ENCODE data around the gene NR1H2. TPM values are rescaled to one million over a fixed set of nuclear protein-coding genes. Genes with fewer than 3 reads are reported as not detected.

NR1H2 gene
- total RNA-seq, 2 donors from 2014 or later, result 113 to 138 TPM

DNA sequence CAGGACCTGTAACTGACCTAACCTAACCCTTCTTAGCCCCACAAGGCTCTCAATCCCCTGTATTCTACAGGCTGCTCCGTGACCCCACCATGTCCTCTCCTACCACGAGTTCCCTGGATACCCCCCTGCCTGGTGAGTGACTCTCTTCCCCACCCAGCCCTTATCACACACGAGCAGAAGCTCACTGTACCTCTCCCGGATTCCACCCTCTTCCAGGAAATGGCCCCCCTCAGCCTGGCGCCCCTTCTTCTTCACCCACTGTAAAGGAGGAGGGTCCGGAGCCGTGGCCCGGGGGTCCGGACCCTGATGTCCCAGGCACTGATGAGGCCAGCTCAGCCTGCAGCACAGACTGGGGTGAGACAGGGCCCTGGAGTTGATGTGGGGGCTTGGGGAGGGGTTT lies 1.3 kb downstream of the NR1H2 start:
- Histone ChIP-seq H3K9me3 (no peaks in the 10 kb centered on the region), H3K4me1 (ENCODE audit: control insufficient read depth in 1 of 2, low read depth in 2 of 2) (peaks cover 8 to 10% of the 10 kb centered on the region in 2 donors), H3K4me3 (no peak overlapping the region), H3K27ac (peak overlapping the region in 1 of 2 donors; percentile 41), H3K36me3 (peaks cover 46% of the 10 kb centered on the region), H3K27me3 (replicated peaks; ENCODE audit: insufficient read depth) (no peaks in the 10 kb centered on the region)
- DNase-seq (ENCODE audit: low spot score), result no peak
- ATAC-seq (ENCODE audit: insufficient number of reproducible peaks, low FRiP score, low read depth), result no peak
- TF ChIP-seq, protein P1, sequence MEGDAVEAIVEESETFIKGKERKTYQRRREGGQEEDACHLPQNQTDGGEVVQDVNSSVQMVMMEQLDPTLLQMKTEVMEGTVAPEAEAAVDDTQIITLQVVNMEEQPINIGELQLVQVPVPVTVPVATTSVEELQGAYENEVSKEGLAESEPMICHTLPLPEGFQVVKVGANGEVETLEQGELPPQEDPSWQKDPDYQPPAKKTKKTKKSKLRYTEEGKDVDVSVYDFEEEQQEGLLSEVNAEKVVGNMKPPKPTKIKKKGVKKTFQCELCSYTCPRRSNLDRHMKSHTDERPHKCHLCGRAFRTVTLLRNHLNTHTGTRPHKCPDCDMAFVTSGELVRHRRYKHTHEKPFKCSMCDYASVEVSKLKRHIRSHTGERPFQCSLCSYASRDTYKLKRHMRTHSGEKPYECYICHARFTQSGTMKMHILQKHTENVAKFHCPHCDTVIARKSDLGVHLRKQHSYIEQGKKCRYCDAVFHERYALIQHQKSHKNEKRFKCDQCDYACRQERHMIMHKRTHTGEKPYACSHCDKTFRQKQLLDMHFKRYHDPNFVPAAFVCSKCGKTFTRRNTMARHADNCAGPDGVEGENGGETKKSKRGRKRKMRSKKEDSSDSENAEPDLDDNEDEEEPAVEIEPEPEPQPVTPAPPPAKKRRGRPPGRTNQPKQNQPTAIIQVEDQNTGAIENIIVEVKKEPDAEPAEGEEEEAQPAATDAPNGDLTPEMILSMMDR (IDR thresholded peaks at IDR 0.05), result no peak

DNA sequence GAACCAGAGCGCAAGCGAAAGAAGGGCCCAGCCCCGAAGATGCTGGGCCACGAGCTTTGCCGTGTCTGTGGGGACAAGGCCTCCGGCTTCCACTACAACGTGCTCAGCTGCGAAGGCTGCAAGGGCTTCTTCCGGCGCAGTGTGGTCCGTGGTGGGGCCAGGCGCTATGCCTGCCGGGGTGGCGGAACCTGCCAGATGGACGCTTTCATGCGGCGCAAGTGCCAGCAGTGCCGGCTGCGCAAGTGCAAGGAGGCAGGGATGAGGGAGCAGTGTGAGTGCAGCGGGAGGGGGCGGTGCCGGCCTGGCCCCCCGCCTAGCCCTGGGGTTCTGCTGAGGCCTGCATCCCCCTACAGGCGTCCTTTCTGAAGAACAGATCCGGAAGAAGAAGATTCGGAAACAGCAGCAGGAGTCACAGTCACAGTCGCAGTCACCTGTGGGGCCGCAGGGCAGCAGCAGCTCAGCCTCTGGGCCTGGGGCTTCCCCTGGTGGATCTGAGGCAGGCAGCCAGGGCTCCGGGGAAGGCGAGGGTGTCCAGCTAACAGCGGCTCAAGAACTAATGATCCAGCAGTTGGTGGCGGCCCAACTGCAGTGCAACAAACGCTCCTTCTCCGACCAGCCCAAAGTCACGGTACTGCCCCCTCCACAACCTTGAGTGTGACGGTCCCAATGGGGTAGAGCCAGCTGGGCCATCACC lies 2.1 kb downstream of the NR1H2 start:
- ATAC-seq (ENCODE audit: insufficient number of reproducible peaks, low FRiP score, low read depth), result no peak
- TF ChIP-seq, protein P1 (IDR thresholded peaks at IDR 0.05), result no peak
- Histone ChIP-seq H3K27ac (no peak overlapping the region), H3K4me1 (ENCODE audit: control insufficient read depth in 1 of 2, low read depth in 2 of 2) (peaks cover 9 to 10% of the 10 kb centered on the region in 2 donors), H3K36me3 (peaks cover 48% of the 10 kb centered on the region), H3K27me3 (replicated peaks; ENCODE audit: insufficient read depth) (no peaks in the 10 kb centered on the region), H3K4me3 (no peak overlapping the region), H3K9me3 (no peaks in the 10 kb centered on the region)
- no peak for DNase-seq (ENCODE audit: low spot score)

DNA sequence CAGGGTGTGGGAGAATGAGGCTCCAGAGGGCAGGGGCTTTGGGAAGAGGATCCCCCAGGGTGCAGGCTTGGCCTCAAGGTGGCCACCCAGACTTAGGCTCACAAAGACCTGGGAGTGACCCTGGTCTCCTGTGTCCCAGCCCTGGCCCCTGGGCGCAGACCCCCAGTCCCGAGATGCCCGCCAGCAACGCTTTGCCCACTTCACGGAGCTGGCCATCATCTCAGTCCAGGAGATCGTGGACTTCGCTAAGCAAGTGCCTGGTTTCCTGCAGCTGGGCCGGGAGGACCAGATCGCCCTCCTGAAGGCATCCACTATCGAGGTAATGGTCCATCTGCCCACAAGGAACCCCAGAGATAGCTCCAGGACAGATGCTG lies 2.6 kb downstream of the NR1H2 start:
- H3K27ac ChIP-seq, result no peak overlapping the region
- ATAC-seq (ENCODE audit: insufficient number of reproducible peaks, low FRiP score, low read depth) (no peak), DNase-seq (ENCODE audit: low spot score) (no peak)
- no peaks in the 10 kb centered on the region for H3K9me3 ChIP-seq
- H3K4me3 ChIP-seq, result no peak overlapping the region
- H3K4me1 ChIP-seq (ENCODE audit: control insufficient read depth in 1 of 2, low read depth in 2 of 2), result peaks cover 10 to 13% of the 10 kb centered on the region in 2 donors
- peaks cover 48% of the 10 kb centered on the region for H3K36me3 ChIP-seq
- TF ChIP-seq, protein P1 (IDR thresholded peaks at IDR 0.05), result no peak
- H3K27me3 ChIP-seq (replicated peaks; ENCODE audit: insufficient read depth), result no peaks in the 10 kb centered on the region

DNA sequence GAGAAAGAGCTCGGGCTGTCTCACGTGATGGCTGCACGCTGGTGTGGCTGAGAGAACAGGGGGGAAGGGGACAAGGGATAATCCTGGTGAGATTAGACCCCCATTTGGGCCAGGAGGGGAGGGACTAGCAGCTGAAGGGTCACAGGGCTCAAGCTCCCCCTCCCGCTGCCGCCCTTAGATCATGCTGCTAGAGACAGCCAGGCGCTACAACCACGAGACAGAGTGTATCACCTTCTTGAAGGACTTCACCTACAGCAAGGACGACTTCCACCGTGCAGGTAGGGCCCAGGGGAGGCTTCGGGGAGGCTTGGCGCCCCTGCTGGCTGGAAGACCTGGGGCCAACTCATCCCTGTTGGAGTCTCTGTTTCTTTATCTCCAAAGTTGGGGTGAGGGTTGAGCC lies 3.3 kb downstream of the NR1H2 start:
- TF ChIP-seq, protein P1 (IDR thresholded peaks at IDR 0.05), result no peak
- Histone ChIP-seq H3K9me3 (no peaks in the 10 kb centered on the region), H3K4me3 (no peak overlapping the region), H3K4me1 (ENCODE audit: control insufficient read depth in 1 of 2, low read depth in 2 of 2) (peaks cover 10 to 13% of the 10 kb centered on the region in 2 donors), H3K36me3 (peaks cover 48% of the 10 kb centered on the region), H3K27ac (no peak overlapping the region), H3K27me3 (replicated peaks; ENCODE audit: insufficient read depth) (no peaks in the 10 kb centered on the region)
- ATAC-seq (ENCODE audit: insufficient number of reproducible peaks, low FRiP score, low read depth) (no peak), DNase-seq (ENCODE audit: low spot score) (no peak)

DNA sequence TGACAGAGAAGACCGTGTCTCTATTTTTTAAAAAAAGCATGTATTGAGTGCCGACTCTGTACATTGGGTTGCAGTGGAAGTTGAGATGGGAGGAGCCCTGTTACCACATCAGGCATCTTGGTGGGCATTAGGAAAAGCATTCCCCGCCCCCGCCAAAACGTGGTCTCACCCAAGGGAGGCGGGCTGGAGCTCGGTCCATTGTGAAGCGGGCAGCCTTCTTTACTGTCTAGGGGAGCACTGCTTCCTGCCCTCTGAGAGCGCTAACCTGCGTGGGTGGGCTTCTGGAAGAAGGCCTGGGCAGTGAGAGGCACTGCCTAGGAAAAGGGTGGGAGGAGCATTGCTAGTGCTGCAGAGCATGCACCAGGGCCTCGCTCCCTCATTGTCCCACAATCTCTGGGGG lies 3.9 kb downstream of the NR1H2 start:
- H3K4me1 ChIP-seq (ENCODE audit: control insufficient read depth in 1 of 2, low read depth in 2 of 2), result peaks cover 15 to 18% of the 10 kb centered on the region in 2 donors
- no peaks in the 10 kb centered on the region for H3K27me3 ChIP-seq (replicated peaks; ENCODE audit: insufficient read depth)
- no peak overlapping the region for H3K4me3 ChIP-seq
- H3K9me3 ChIP-seq, result no peaks in the 10 kb centered on the region
- H3K36me3 ChIP-seq, result peaks cover 48% of the 10 kb centered on the region
- DNase-seq (ENCODE audit: low spot score), result no peak
- TF ChIP-seq, protein P1 (IDR thresholded peaks at IDR 0.05), result no peak
- H3K27ac ChIP-seq, result no peak overlapping the region
- no peak for ATAC-seq (ENCODE audit: insufficient number of reproducible peaks, low FRiP score, low read depth)
